SKM-1 treated with dmso at 0.1 percent for 144 hours (cell line): ENCODE data around the gene NELL2.

ENCODE experiments used
- DNase-seq: peaks from one replicate; lab custom pipeline; 2025; ENCODE audit not compliant: unreplicated experiment; lab: John Stamatoyannopoulos, UW

NELL2 gene

GRCh38 chr12:44484862-44485261, 391.3 kb downstream of the NELL2 start:
- no peak for DNase-seq

GRCh38 chr12:44477331-44477980, 398.7 kb downstream of the NELL2 start:
- no peak for DNase-seq

GRCh38 chr12:44476683-44477082, 399.4 kb downstream of the NELL2 start:
- DNase-seq, result no peak

GRCh38 chr12:44465139-44465538, 411.0 kb downstream of the NELL2 start:
- DNase-seq, result no peak

- DNase-seq, result no peak
Measured at GRCh38 chr12:44464180-44464579, 411.9 kb downstream of the NELL2 start.

- DNase-seq, result no peak
Measured at GRCh38 chr12:44462729-44463128, 413.4 kb downstream of the NELL2 start.

- DNase-seq, result no peak
Measured at GRCh38 chr12:44460261-44460660, 415.9 kb downstream of the NELL2 start.

- DNase-seq, result no peak
Measured at GRCh38 chr12:44459569-44459968, 416.5 kb downstream of the NELL2 start.
